SK-N-SH (cell line): Measurements from ENCODE around the gene COL2A1. TPM values are rescaled to one million over a fixed set of nuclear protein-coding genes. Genes with fewer than 3 reads are reported as not detected.

Source experiments
- CTCF ChIA-PET: fragments of 300-600, 350-600 bp; formaldehyde crosslinking; extraction: SDS; loops from one replicate; lab custom pipeline; 2021; lab: Yijun Ruan, JAX
- POLR2A ChIA-PET: fragments of 350-600 bp; sonication (Branson Sonifier 250); formaldehyde crosslinking; extraction: SDS; loops from one replicate; lab custom pipeline; 2020; ENCODE audit warnings: antibody characterized with exemption, inconsistent platforms; lab: Yijun Ruan, JAX
- DNase-seq: peaks from one replicate; pipeline ENCODE4 v3.0.0; 2012
- H2AFZ ChIP-seq: fragments of 200-600 bp; sonication (generic); 2 replicates; pipeline ENCODE4 v1.8.1; 2016; ENCODE audit warnings: antibody characterized with exemption, mild to moderate bottlenecking, low read depth
- H3F3A ChIP-seq: fragments of 200-600 bp; sonication (generic); replicated peaks from 2 replicates; pipeline ENCODE3; 2016; ENCODE audit warnings: antibody characterized with exemption, mild to moderate bottlenecking; ENCODE audit not compliant: insufficient read depth
- H3K27ac ChIP-seq, 2 experiments: fragments of 200-500 bp in 1 of 2; fragments of 200-600 bp in 1 of 2; sonication (Bioruptor generic) in 1 of 2; sonication (generic), shearing (Covaris generic) in 1 of 2; 2 replicates each; pipeline versions ENCODE4 v1.5.1 to v1.6.1; 2014 to 2016; ENCODE audit warnings: low read depth in 2 of 2, inconsistent platforms in 1 of 2, low read length in 1 of 2, mild to moderate bottlenecking in 1 of 2, mixed read lengths in 1 of 2
- H3K27me3 ChIP-seq: fragments of 200-600 bp; sonication (generic), shearing (Covaris generic); 2 replicates; pipeline ENCODE4 v1.6.1; 2016; ENCODE audit warnings: mixed run types; ENCODE audit not compliant: insufficient read depth
- H3K36me3 ChIP-seq, 2 experiments: fragments of 200-500 bp in 1 of 2; fragments of 200-600 bp in 1 of 2; sonication (Bioruptor generic) in 1 of 2; sonication (generic) in 1 of 2; replicated peaks in 1 of 2; 2 replicates each; pipeline versions ENCODE3 to v1.5.1; 2014 to 2016; ENCODE audit warnings: low read length in 1 of 2, mild to moderate bottlenecking in 1 of 2; ENCODE audit not compliant: insufficient read depth in 2 of 2, control insufficient read depth in 1 of 2
- H3K4me1 ChIP-seq, 2 experiments: fragments of 200-500 bp in 1 of 2; fragments of 200-600 bp in 1 of 2; sonication (Bioruptor generic) in 1 of 2; sonication (generic), shearing (Covaris generic) in 1 of 2; 2 replicates each; pipeline versions ENCODE4 v1.5.1 to v1.6.1; 2014 to 2016; ENCODE audit warnings: low read depth in 1 of 2, low read length in 1 of 2, mixed run types in 1 of 2; ENCODE audit not compliant: insufficient read depth in 2 of 2, control insufficient read depth in 1 of 2
- H3K4me2 ChIP-seq: fragments of 200-600 bp; sonication (generic), shearing (Covaris generic); 2 replicates; pipeline ENCODE4 v1.6.1; 2017; ENCODE audit warnings: mixed run types
- H3K4me3 ChIP-seq, 2 experiments: fragments of 200-500 bp in 1 of 2; fragments of 200-600 bp in 1 of 2; sonication (Bioruptor generic) in 1 of 2; sonication (generic), shearing (Covaris generic) in 1 of 2; 2 replicates each; pipeline versions ENCODE4 v1.5.1 to v1.8.1; 2014 to 2016; ENCODE audit warnings: low read depth in 2 of 2, inconsistent platforms in 1 of 2, low read length in 1 of 2, mild to moderate bottlenecking in 1 of 2, mixed read lengths in 1 of 2, moderate library complexity in 1 of 2
- H3K79me2 ChIP-seq: fragments of 200-600 bp; sonication (generic); 2 replicates; pipeline ENCODE4 v1.8.1; 2017; ENCODE audit warnings: mild to moderate bottlenecking; ENCODE audit not compliant: insufficient read depth
- H3K9ac ChIP-seq: fragments of 200-600 bp; sonication (generic); 2 replicates; pipeline ENCODE4 v1.6.1; 2017; ENCODE audit warnings: mixed run types
- H3K9me2 ChIP-seq: fragments of 200-600 bp; sonication (generic); 2 replicates; pipeline ENCODE4 v1.6.1; 2017; ENCODE audit warnings: mixed run types
- H3K9me3 ChIP-seq: fragments of 200-600 bp; sonication (generic); 2 replicates; pipeline ENCODE4 v1.6.1; 2017; ENCODE audit warnings: mixed run types, mild to moderate bottlenecking, moderate library complexity
- H4K20me1 ChIP-seq: fragments of 200-600 bp; sonication (generic); 2 replicates; pipeline ENCODE4 v1.6.1; 2017; ENCODE audit warnings: mild to moderate bottlenecking, mixed run types; ENCODE audit not compliant: insufficient read depth
- GATA2 ChIP-seq: sonication (generic); formaldehyde crosslinking; IDR thresholded peaks from 2 replicates; pipeline ENCODE4 v1.5.0; 2020; ENCODE audit warnings: mild to moderate bottlenecking, missing genetic modification reagents
- POLR2AphosphoS5 ChIP-seq: IDR thresholded peaks from 2 replicates; pipeline ENCODE4 v1.6.1; 2012; ENCODE audit warnings: low read depth, low read length
- RAD21 ChIP-seq: IDR thresholded peaks from 2 replicates; pipeline ENCODE4 v1.6.1; 2012; ENCODE audit warnings: mild to moderate bottlenecking, low read length
- RFX5 ChIP-seq: IDR thresholded peaks from 2 replicates; pipeline ENCODE4 v1.6.1; 2012; ENCODE audit warnings: mild to moderate bottlenecking, improper control_type of control experiment, low read length
- SMC3 ChIP-seq: IDR thresholded peaks from 2 replicates; pipeline ENCODE4 v1.6.1; 2012; ENCODE audit warnings: low read depth, low read length, improper control_type of control experiment
- TAF1 ChIP-seq: IDR thresholded peaks from 2 replicates; pipeline ENCODE4 v1.6.1; 2012; ENCODE audit warnings: low read depth, mild to moderate bottlenecking, low read length, moderate library complexity, borderline replicate concordance
- TEAD4 ChIP-seq: IDR thresholded peaks from 2 replicates; pipeline ENCODE4 v1.4.0; 2012; ENCODE audit warnings: mild to moderate bottlenecking, borderline replicate concordance; ENCODE audit not compliant: insufficient read depth
- WGBS: methylation state at CpG from one replicate; pipeline ENCODE4 v1.1.6; 2017; ENCODE audit warnings: low lambda C conversion rate; 5-methylcytosine and 5-hydroxymethylcytosine counted together
- polyA plus RNA-seq, 3 experiments: library from polyadenylated mRNA; depleted of rRNA; stranded (reverse); fragments of >200 nt; gene quantifications; 2 replicates each; pipeline ENCODE4 v1.2.3, GENCODE V29; 2012
- TF ChIP-seq, protein P1 (sequence below): fragments of 150-350 bp; IDR thresholded peaks from 2 replicates; pipeline ENCODE4 v1.6.1; 2016; ENCODE audit warnings: mild to moderate bottlenecking, low read depth, low read length
- TF ChIP-seq, protein P2 (sequence below): IDR thresholded peaks from 2 replicates; pipeline ENCODE4 v1.4.0; 2012; ENCODE audit warnings: low read depth, borderline replicate concordance
- TF ChIP-seq, protein P3 (sequence below): fragments of 200-600 bp; sonication (generic); IDR thresholded peaks from 2 replicates; pipeline ENCODE4 v1.6.1; 2017; ENCODE audit warnings: antibody characterized with exemption, mild to moderate bottlenecking, moderate library complexity
- TF ChIP-seq, protein P4 (sequence below): fragments of 150-350 bp; IDR thresholded peaks from 2 replicates; pipeline ENCODE4 v1.6.1; 2017; ENCODE audit warnings: antibody characterized with exemption, low read length, low read depth, borderline replicate concordance
- TF ChIP-seq, protein P5 (sequence below): IDR thresholded peaks from 2 replicates; pipeline ENCODE4; 2012

The COL2A1 gene
- polyA plus RNA-seq, 1 of the 3 experiments (the other 2 are of a cell fraction) = 0.02 TPM

DNA sequence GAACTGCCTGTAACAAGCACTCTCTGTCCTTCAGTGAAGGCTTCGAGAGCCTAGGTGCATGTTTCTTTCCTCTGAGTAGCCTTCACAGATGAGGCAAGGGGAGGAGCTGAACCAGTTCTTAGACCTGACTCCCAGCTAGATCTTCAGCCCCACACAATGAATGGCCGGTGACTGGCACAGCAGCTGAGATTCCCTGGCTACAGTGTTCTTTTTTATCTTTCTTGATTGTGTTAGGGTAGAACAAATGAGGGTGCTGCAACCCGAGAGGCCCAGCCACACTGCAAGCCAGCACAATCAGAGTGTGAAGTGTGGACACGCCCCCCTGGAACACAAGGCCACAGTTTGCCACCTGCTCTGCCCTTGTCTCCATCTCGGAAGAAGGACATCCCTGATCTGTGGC lies 19.1 kb upstream of the COL2A1 start:
- H3K27me3 ChIP-seq = peaks cover 13% of the 10 kb centered on the region
- POLR2A ChIA-PET = no interaction called here

More for the DNA sequence above, 19.1 kb upstream of the COL2A1 start:
- CTCF ChIA-PET = interaction anchor here (1.2 kb wide), 1 partner anchor 60 kb away, joined by 3 read pairs; the partner anchor contains the start of gene TMEM106C
- DNase-seq = no peak
- Histone ChIP-seq H3K4me1 (peaks cover 0 to 8% of the 10 kb centered on the region in 2 experiments; a peak in 1 of 4 replicates), H3K4me3 (no peak overlapping the region), H3K27ac (no peak overlapping the region), H3K79me2 (no peaks in the 10 kb centered on the region), H4K20me1 (no peaks in the 10 kb centered on the region), H3K9me3 (no peaks in the 10 kb centered on the region), H3K4me2 (no peak overlapping the region), H3K36me3 (no peaks in the 10 kb centered on the region), H2AFZ (no peak overlapping the region), H3F3A (no peaks in the 10 kb centered on the region), H3K9ac (no peak overlapping the region), H3K9me2 (no peaks in the 10 kb centered on the region)
- TF ChIP-seq RFX5 (no peak), SMC3 (no peak), POLR2AphosphoS5 (no peak), TEAD4 (no peak), GATA2 (CRISPR knock-in tag) (no peak), TAF1 (no peak), RAD21 (no peak)
- TF ChIP-seq, protein P1, sequence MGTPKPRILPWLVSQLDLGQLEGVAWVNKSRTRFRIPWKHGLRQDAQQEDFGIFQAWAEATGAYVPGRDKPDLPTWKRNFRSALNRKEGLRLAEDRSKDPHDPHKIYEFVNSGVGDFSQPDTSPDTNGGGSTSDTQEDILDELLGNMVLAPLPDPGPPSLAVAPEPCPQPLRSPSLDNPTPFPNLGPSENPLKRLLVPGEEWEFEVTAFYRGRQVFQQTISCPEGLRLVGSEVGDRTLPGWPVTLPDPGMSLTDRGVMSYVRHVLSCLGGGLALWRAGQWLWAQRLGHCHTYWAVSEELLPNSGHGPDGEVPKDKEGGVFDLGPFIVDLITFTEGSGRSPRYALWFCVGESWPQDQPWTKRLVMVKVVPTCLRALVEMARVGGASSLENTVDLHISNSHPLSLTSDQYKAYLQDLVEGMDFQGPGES = no peak
- TF ChIP-seq, protein P2, sequence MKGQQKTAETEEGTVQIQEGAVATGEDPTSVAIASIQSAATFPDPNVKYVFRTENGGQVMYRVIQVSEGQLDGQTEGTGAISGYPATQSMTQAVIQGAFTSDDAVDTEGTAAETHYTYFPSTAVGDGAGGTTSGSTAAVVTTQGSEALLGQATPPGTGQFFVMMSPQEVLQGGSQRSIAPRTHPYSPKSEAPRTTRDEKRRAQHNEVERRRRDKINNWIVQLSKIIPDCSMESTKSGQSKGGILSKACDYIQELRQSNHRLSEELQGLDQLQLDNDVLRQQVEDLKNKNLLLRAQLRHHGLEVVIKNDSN = no peak
- TF ChIP-seq, protein P3, sequence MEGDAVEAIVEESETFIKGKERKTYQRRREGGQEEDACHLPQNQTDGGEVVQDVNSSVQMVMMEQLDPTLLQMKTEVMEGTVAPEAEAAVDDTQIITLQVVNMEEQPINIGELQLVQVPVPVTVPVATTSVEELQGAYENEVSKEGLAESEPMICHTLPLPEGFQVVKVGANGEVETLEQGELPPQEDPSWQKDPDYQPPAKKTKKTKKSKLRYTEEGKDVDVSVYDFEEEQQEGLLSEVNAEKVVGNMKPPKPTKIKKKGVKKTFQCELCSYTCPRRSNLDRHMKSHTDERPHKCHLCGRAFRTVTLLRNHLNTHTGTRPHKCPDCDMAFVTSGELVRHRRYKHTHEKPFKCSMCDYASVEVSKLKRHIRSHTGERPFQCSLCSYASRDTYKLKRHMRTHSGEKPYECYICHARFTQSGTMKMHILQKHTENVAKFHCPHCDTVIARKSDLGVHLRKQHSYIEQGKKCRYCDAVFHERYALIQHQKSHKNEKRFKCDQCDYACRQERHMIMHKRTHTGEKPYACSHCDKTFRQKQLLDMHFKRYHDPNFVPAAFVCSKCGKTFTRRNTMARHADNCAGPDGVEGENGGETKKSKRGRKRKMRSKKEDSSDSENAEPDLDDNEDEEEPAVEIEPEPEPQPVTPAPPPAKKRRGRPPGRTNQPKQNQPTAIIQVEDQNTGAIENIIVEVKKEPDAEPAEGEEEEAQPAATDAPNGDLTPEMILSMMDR = no peak
- TF ChIP-seq, protein P4, sequence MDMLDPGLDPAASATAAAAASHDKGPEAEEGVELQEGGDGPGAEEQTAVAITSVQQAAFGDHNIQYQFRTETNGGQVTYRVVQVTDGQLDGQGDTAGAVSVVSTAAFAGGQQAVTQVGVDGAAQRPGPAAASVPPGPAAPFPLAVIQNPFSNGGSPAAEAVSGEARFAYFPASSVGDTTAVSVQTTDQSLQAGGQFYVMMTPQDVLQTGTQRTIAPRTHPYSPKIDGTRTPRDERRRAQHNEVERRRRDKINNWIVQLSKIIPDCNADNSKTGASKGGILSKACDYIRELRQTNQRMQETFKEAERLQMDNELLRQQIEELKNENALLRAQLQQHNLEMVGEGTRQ = no peak
- TF ChIP-seq, protein P5, sequence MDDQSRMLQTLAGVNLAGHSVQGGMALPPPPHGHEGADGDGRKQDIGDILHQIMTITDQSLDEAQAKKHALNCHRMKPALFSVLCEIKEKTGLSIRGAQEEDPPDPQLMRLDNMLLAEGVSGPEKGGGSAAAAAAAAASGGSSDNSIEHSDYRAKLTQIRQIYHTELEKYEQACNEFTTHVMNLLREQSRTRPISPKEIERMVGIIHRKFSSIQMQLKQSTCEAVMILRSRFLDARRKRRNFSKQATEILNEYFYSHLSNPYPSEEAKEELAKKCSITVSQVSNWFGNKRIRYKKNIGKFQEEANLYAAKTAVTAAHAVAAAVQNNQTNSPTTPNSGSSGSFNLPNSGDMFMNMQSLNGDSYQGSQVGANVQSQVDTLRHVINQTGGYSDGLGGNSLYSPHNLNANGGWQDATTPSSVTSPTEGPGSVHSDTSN = no peak
- WGBS = 58% methylated on average over 5 of the region's 5 CpGs
